Fibroblast of pulmonary artery (primary cell): ENCODE measurements around the gene P4HA1.
"Not testable (repeated sequence)": the region's sequence is repeated elsewhere in the genome, so short reads cannot be mapped to it uniquely, and the experiment has no call there.

Experiments
- DNase-seq: peaks from one replicate; pipeline ENCODE4 v3.0.0-alpha.2; 2010; ENCODE audit warnings: low read depth
- H3K4me3 ChIP-seq: replicated peaks from 2 replicates; pipeline ENCODE4 v1.5.1; 2011; ENCODE audit warnings: low read depth, mild to moderate bottlenecking, control low read depth, low read length, moderate library complexity
- CTCF ChIP-seq: IDR thresholded peaks from 2 replicates; pipeline ENCODE4 v1.5.1; 2011; ENCODE audit warnings: mild to moderate bottlenecking, control low read depth, low read length, inconsistent platforms; ENCODE audit errors: missing control alignments

Gene P4HA1

GRCh38 chr10:73110345-73110849 is 13.7 kb upstream of the P4HA1 start, which contains the start of gene NUDT13:
NUDT13 (plus strand) TSS chr10:73110455; CDS start chr10:73114366, 3,911 bp downstream.
- TF ChIP-seq CTCF, result no peak
- peak; percentile 84 for DNase-seq
- peak within 1 kb of the TSS; percentile 73 for H3K4me3 ChIP-seq

- not testable (repeated sequence) for DNase-seq, H3K4me3 ChIP-seq
Observed at GRCh38 chr10:73109248-73109652, 12.6 kb upstream of the P4HA1 start.

DNA sequence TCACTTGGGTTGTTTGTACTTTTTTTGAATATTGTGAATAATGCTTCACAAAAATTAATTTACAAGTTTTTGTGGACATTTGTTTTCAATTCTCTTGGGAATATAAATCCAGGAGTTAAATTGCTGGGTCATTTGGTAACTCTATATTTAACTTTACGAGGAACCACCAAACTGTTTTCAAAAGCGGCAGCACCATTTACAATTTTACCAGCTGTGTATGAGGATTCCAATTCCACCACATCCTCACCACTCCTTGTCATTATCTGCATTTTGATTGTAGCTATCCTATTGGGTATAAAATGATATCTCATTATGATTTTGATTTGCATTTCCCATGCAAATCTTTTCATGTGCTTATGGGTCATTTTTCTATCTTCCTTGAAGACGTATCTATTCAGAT is 9.6 kb upstream of the P4HA1 start:
- TF ChIP-seq CTCF, result no peak
- no peak for DNase-seq
- no peak overlapping the region for H3K4me3 ChIP-seq

DNA sequence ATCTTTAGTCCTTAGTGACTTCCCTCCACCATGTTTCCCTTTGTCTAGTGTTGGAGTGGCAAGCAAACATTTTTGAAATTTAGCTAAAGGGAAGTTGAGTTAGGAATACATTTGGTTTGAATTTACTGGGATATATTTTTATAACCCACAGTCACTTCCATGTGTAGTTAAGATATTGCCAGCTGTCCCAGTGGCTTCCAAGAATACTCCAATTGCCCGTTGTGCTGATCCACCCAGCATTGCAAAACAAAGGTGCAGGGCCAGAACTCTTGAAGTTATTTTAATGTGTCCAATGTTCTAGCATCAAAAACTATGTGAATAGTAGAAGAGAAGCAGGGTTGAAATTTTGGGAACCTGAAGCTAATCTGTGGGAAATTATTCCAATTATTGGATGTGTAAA is 2.5 kb upstream of the P4HA1 start:
- DNase-seq, result no peak
- no peak overlapping the region for H3K4me3 ChIP-seq
- TF ChIP-seq CTCF, result no peak

GRCh38 chr10:73097305-73097670 is 622 bp upstream of the P4HA1 start:
- no peak for TF ChIP-seq CTCF
- DNase-seq, result no peak
- peak overlapping the region; percentile 79 for H3K4me3 ChIP-seq

- peak overlapping the region; percentile 79 for H3K4me3 ChIP-seq
- no peak for TF ChIP-seq CTCF
- peak; percentile 71 for DNase-seq
Observed at GRCh38 chr10:73096041-73096448, 621 bp downstream of the P4HA1 start.

GRCh38 chr10:73095481-73096021 is 1.1 kb downstream of the P4HA1 start:
- peak; percentile 88 for DNase-seq
- no peak for TF ChIP-seq CTCF
- H3K4me3 ChIP-seq, result peak overlapping the region; percentile 79
